B cell (primary cell): Measurements from ENCODE around the gene IL13. TPM values are rescaled to one million over a fixed set of nuclear protein-coding genes. Genes with fewer than 3 reads are reported as not detected.

Experiments
- ATAC-seq: fragments of 200-7000 bp; cut with Tn5 transposase; one replicate; pipeline ENCODE4 v1.10.0; 2021; ENCODE audit warnings: low read depth, mild to moderate bottlenecking, moderate number of reproducible peaks, moderate library complexity
- CTCF ChIA-PET: fragments of 350-600 bp; sonication (Branson Sonifier 250); formaldehyde crosslinking; loops from one replicate; lab custom pipeline; 2021; ENCODE audit warnings: antibody characterized with exemption, inconsistent platforms; lab: Charles Lee
- POLR2A ChIA-PET: fragments of 350-600 bp; sonication (Branson Sonifier 250); formaldehyde crosslinking; loops from one replicate; lab custom pipeline; 2021; ENCODE audit warnings: antibody characterized with exemption; lab: Charles Lee
- DNase-seq: peaks from one replicate; pipeline ENCODE4 v3.0.0; 2013
- H2AFZ ChIP-seq: 2 replicates; pipeline ENCODE4 v1.6.1; 2012; ENCODE audit warnings: mild to moderate bottlenecking, low read depth, low read length; ENCODE audit not compliant: insufficient read depth, poor library complexity, severe bottlenecking
- H3K27ac ChIP-seq, 2 donors: 1 replicate in 1 of 2; 2 replicates in 1 of 2; pipeline ENCODE4 v1.5.1; 2012 to 2013; ENCODE audit warnings: low read length in 2 of 2, mild to moderate bottlenecking in 2 of 2, moderate library complexity in 1 of 2
- H3K27me3 ChIP-seq, 4 experiments: fragments of 200-600 bp in 1 of 4; sonication (generic) in 1 of 4; replicated peaks in 1 of 4; 1 replicate in 2 of 4; 2 replicates in 2 of 4; pipeline versions ENCODE4 v1.6.1 to v1.7.0; 2013 to 2016; ENCODE audit warnings: low read length in 3 of 4, mild to moderate bottlenecking in 2 of 4, mixed read lengths in 1 of 4, moderate library complexity in 1 of 4; ENCODE audit not compliant: insufficient read depth in 4 of 4, control insufficient read depth in 3 of 4; ENCODE audit errors: control extremely low read depth in 1 of 4
- H3K36me3 ChIP-seq, 2 experiments: replicated peaks in 1 of 2; 1 replicate in 1 of 2; 2 replicates in 1 of 2; pipeline versions ENCODE4 v1.6.1 to v1.7.1; 2013; ENCODE audit warnings: low read length in 1 of 2; ENCODE audit not compliant: insufficient read depth in 2 of 2, control insufficient read depth in 1 of 2; ENCODE audit errors: control extremely low read depth in 1 of 2, extremely low read depth in 1 of 2
- H3K4me1 ChIP-seq, 2 donors: fragments of 200-600 bp in 1 of 2; sonication (generic) in 1 of 2; 1 replicate in 1 of 2; 2 replicates in 1 of 2; pipeline versions ENCODE4 v1.5.1 to v1.6.1; 2013 to 2017; ENCODE audit warnings: low read length in 2 of 2; ENCODE audit not compliant: control insufficient read depth in 2 of 2, insufficient read depth in 2 of 2
- H3K4me2 ChIP-seq: replicated peaks from 2 replicates; pipeline ENCODE3; 2012; ENCODE audit warnings: mild to moderate bottlenecking, low read depth, low read length; ENCODE audit not compliant: poor library complexity, severe bottlenecking
- H3K4me3 ChIP-seq, 5 experiments: fragments of 200-600 bp in 1 of 5; sonication (generic) in 1 of 5; 1 replicate in 3 of 5; 2 replicates in 2 of 5; pipeline versions ENCODE4 v1.5.1 to v1.7.0; 2011 to 2016; ENCODE audit warnings: low read length in 4 of 5, mild to moderate bottlenecking in 4 of 5, low read depth in 2 of 5, control low read depth in 1 of 5, moderate library complexity in 1 of 5; ENCODE audit not compliant: insufficient read depth in 1 of 5; ENCODE audit errors: control extremely low read depth in 1 of 5, extremely low read depth in 1 of 5
- H3K79me2 ChIP-seq: fragments of 200-600 bp; sonication (generic); one replicate; pipeline ENCODE4 v1.6.0; 2016; ENCODE audit warnings: low read length; ENCODE audit not compliant: control insufficient read depth, insufficient read depth
- H3K9ac ChIP-seq: fragments of 200-600 bp; sonication (generic); 2 replicates; pipeline ENCODE4 v1.6.1; 2017; ENCODE audit warnings: mild to moderate bottlenecking, low read length, moderate library complexity
- H3K9me3 ChIP-seq, 3 donors: one replicate each; pipeline versions ENCODE4 v1.6.1 to v1.7.1; 2013; ENCODE audit warnings: low read length in 2 of 3; ENCODE audit not compliant: control insufficient read depth in 2 of 3, insufficient read depth in 1 of 3; ENCODE audit errors: control extremely low read depth in 1 of 3
- H4K20me1 ChIP-seq: 2 replicates; pipeline ENCODE4 v1.6.0; 2012; ENCODE audit warnings: mild to moderate bottlenecking, low read length; ENCODE audit not compliant: insufficient read depth, control insufficient read depth, poor library complexity, severe bottlenecking
- H3K27ac Mint-ChIP-seq: one replicate; pipeline ENCODE4 v1.8.0; 2021; ENCODE audit warnings: mixed read lengths
- H3K27me3 Mint-ChIP-seq: one replicate; pipeline ENCODE4 v1.8.0; 2021; ENCODE audit warnings: mixed read lengths
- H3K4me1 Mint-ChIP-seq: one replicate; pipeline ENCODE4 v1.8.0; 2021; ENCODE audit warnings: mixed read lengths
- H3K4me3 Mint-ChIP-seq: one replicate; pipeline ENCODE4 v1.8.0; 2021; ENCODE audit warnings: mixed read lengths
- H3K9me3 Mint-ChIP-seq: one replicate; pipeline ENCODE4 v1.8.0; 2022; ENCODE audit warnings: mixed read lengths; ENCODE audit not compliant: insufficient read depth
- EZH2 ChIP-seq: IDR thresholded peaks from 2 replicates; pipeline ENCODE4 v1.6.1; 2012; ENCODE audit warnings: borderline replicate concordance, low read depth, mild to moderate bottlenecking, moderate library complexity, low read length; ENCODE audit not compliant: insufficient read depth, poor library complexity, severe bottlenecking
- WGBS: methylation state at CpG from one replicate; pipeline ENCODE4 v1.1.5; 2013; ENCODE audit warnings: missing lambda C conversion rate; ENCODE audit not compliant: insufficient coverage; 5-methylcytosine and 5-hydroxymethylcytosine counted together
- intact Hi-C: fragments of 100-400 bp; cut with micrococcal nuclease; formaldehyde crosslinking; loops from one replicate; pipeline ENCODE4 v1.10.0; 2022
- polyA plus RNA-seq: library from polyadenylated mRNA; depleted of rRNA; stranded (reverse); fragments of >200 nt; gene quantifications from 2 replicates; pipeline ENCODE4 v1.2.3, GENCODE V29; 2012
- total RNA-seq, 2 donors: library from RNA; stranded (reverse); fragments of 120-200 nt in 1 of 2; gene quantifications; 1 replicate in 1 of 2; 2 replicates in 1 of 2; pipeline versions ENCODE4 v1.2.3 to v1.2.4, GENCODE V29; 2013 to 2022
- TF ChIP-seq, protein P1 (sequence below): fragments of 200-600 bp; IDR thresholded peaks from one replicate; pipeline ENCODE4 v1.8.0; 2022; ENCODE audit warnings: antibody characterized with exemption, mild to moderate bottlenecking

The IL13 gene
- total and polyA plus RNA-seq, 2 donors (not counting 1 experiment from before 2014, with no cell fraction given): 0.42 to 0.45 TPM

DNA sequence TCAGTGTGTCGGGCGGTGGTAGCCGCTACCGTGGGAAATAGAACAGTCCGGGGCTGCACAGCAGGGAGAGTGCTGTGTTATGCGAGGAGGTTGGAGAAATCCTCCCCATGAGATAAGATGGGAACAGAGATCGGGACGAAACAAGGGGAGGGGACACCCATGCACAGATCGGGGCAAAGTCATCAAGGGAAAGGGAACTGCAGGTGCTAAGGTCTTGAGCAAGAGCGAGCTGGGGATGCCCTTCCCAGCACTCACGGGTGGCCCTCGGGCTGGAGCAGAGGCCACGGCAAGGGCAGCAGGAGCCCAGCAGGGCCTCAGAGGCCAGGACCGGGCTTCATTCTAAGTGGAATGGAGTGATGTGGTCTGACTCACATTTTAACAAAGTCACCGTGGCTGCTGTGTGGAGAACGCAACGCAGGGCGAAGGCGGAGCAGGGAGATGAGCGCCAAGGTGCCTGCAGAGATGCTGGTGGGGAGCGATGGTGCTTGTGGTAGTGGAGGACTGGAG is 7.7 kb downstream of the IL13 start:
- 98% methylated on average over 14 of the region's 21 CpGs for WGBS
- no peak overlapping the region for H2AFZ ChIP-seq
- no peak for ATAC-seq
- no peak for DNase-seq
- no peaks in the 10 kb centered on the region for H3K27me3 ChIP-seq
- H3K9me3 ChIP-seq: peaks cover 0 to 2% (median 0%) of the 10 kb centered on the region in 3 donors
- POLR2A ChIA-PET: no interaction called here
- intact Hi-C loops: no loop called here
- H3K4me3 Mint-ChIP-seq: no peak overlapping the region
- H3K27ac ChIP-seq: no peak overlapping the region
- CTCF ChIA-PET: no interaction called here
- H3K27me3 Mint-ChIP-seq: peaks cover 5% of the 10 kb centered on the region
- no peaks in the 10 kb centered on the region for H4K20me1 ChIP-seq
- H3K4me1 ChIP-seq: peaks cover 0 to 16% of the 10 kb centered on the region in 2 donors
- H3K4me2 ChIP-seq: no peak overlapping the region
- H3K9me3 Mint-ChIP-seq: no peaks in the 10 kb centered on the region
- H3K4me3 ChIP-seq: no peak overlapping the region
- no peak overlapping the region for H3K27ac Mint-ChIP-seq
- H3K79me2 ChIP-seq: no peaks in the 10 kb centered on the region
- no peak overlapping the region for H3K9ac ChIP-seq
- no peaks in the 10 kb centered on the region for H3K36me3 ChIP-seq
- H3K4me1 Mint-ChIP-seq: peaks cover 30% of the 10 kb centered on the region
- TF ChIP-seq EZH2: no peak
- TF ChIP-seq, protein P1, sequence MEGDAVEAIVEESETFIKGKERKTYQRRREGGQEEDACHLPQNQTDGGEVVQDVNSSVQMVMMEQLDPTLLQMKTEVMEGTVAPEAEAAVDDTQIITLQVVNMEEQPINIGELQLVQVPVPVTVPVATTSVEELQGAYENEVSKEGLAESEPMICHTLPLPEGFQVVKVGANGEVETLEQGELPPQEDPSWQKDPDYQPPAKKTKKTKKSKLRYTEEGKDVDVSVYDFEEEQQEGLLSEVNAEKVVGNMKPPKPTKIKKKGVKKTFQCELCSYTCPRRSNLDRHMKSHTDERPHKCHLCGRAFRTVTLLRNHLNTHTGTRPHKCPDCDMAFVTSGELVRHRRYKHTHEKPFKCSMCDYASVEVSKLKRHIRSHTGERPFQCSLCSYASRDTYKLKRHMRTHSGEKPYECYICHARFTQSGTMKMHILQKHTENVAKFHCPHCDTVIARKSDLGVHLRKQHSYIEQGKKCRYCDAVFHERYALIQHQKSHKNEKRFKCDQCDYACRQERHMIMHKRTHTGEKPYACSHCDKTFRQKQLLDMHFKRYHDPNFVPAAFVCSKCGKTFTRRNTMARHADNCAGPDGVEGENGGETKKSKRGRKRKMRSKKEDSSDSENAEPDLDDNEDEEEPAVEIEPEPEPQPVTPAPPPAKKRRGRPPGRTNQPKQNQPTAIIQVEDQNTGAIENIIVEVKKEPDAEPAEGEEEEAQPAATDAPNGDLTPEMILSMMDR: no peak

DNA sequence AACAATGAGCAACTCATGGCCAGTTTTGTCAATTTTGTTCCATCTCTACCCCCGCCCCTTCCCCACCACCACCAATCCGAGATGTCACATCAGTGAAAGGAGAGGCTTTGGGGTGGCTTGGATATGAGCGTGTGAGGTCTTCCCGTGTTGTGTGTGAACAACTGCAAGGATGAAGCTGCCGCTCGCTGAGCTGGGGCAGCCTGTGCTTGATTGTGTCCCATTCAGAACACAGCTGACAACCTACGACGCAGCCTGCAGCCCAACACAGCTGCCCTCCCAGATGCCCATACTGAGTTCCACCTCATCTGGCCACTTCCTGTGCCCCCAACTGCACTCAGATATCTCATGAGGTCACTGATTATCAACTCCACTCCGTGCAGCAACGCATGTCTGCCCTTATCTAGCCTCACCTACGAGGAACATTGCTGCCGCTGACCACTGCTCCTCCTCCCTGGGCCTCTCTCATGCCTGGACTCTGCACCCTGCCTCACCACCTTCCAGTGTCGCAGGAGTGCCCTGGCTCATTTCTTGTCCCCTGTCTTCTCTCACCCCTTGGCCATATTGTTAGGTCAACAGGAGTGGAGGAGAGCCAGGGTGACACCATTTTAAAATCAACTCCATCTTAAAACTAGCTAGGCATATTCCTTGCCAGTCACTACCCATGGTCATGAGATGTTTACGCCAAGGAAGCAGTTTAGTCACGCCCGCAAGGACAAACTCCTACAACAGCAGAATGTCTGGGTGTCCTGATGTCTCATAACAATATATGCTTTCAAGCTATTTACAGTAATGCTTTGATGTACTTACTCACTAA is 8.5 kb downstream of the IL13 start:
- intact Hi-C loops: no loop called here
- TF ChIP-seq EZH2: no peak
- TF ChIP-seq, protein P1: no peak
- Histone ChIP-seq H3K4me3 (no peak overlapping the region), H3K79me2 (no peaks in the 10 kb centered on the region), H3K9me3 (peaks cover 0 to 5% (median 0%) of the 10 kb centered on the region in 3 donors), H2AFZ (no peak overlapping the region), H3K4me2 (no peak overlapping the region), H4K20me1 (no peaks in the 10 kb centered on the region), H3K27ac (no peak overlapping the region), H3K4me1 (peaks cover 0 to 12% of the 10 kb centered on the region in 2 donors), H3K9ac (no peak overlapping the region), H3K36me3 (no peaks in the 10 kb centered on the region), H3K27me3 (peaks cover 0 to 3% (median 0%) of the 10 kb centered on the region in 4 experiments)
- peaks cover 24% of the 10 kb centered on the region for H3K4me1 Mint-ChIP-seq
- CTCF ChIA-PET: interaction anchor here (1.1 kb wide), 1 partner anchor 18 kb away, joined by 3 read pairs; no protein-coding TSS in a partner anchor
- 92% methylated on average over 11 of the region's 16 CpGs for WGBS
- no peaks in the 10 kb centered on the region for H3K9me3 Mint-ChIP-seq
- H3K27me3 Mint-ChIP-seq: peaks cover 9% of the 10 kb centered on the region
- DNase-seq (no peak), ATAC-seq (no peak)
- no peak overlapping the region for H3K4me3 Mint-ChIP-seq
- POLR2A ChIA-PET: no interaction called here
- no peak overlapping the region for H3K27ac Mint-ChIP-seq
